Sigmoid colon (tissue), 3 donors: ENCODE results near the gene NR3C2.

Experiments
- POLR2A ChIP-seq, 2 donors: fragments of 450-650 bp; IDR thresholded peaks; one replicate each; pipeline ENCODE4 v1.6.1; 2016; ENCODE audit warnings: antibody characterized with exemption in 2 of 2, mild to moderate bottlenecking in 2 of 2, moderate library complexity in 2 of 2
- TF ChIP-seq, protein P1 (sequence below), 4 experiments: fragments of 450-650 bp in 3 of 4; fragments of 200-600 bp in 1 of 4; IDR thresholded peaks; one replicate each; pipeline ENCODE4 v1.5.1; 2016 to 2019; ENCODE audit warnings: antibody characterized with exemption in 4 of 4, mild to moderate bottlenecking in 3 of 4, moderate library complexity in 2 of 4

DNA sequence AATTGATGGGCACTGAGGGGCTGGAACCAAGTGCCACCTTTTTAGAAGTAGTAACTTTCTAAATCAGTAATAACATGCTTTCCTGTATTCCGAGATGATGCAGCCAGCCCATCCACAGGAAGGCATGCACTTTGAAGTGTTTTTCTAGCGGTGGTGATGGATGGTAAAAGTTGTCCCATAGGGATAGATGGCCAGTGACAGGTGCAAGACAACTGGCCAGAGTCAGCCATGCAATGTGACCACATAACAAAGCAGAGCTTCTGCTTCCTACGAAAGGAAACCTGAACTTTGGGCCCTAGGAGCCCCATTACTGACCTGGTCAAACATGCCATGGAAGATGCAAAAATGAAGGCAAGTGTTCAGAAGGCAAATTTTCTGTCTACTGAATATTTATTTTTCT lies 72.3 kb downstream of the NR3C2 start:
- no peak for TF ChIP-seq POLR2A (IDR thresholded peaks at IDR 0.05)
- TF ChIP-seq, protein P1, sequence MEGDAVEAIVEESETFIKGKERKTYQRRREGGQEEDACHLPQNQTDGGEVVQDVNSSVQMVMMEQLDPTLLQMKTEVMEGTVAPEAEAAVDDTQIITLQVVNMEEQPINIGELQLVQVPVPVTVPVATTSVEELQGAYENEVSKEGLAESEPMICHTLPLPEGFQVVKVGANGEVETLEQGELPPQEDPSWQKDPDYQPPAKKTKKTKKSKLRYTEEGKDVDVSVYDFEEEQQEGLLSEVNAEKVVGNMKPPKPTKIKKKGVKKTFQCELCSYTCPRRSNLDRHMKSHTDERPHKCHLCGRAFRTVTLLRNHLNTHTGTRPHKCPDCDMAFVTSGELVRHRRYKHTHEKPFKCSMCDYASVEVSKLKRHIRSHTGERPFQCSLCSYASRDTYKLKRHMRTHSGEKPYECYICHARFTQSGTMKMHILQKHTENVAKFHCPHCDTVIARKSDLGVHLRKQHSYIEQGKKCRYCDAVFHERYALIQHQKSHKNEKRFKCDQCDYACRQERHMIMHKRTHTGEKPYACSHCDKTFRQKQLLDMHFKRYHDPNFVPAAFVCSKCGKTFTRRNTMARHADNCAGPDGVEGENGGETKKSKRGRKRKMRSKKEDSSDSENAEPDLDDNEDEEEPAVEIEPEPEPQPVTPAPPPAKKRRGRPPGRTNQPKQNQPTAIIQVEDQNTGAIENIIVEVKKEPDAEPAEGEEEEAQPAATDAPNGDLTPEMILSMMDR (IDR thresholded peaks at IDR 0.05): no peak
